ENCODE measurements around the gene BASP1. TPM values are rescaled to one million over a fixed set of nuclear protein-coding genes. Genes with fewer than 3 reads are reported as not detected.

Gene BASP1
- total RNA-seq, 1 experiment from 2014 or later, result 0.34 TPM

- Histone ChIP-seq H3K36me3 (ENCODE audit: control insufficient read depth in 1 of 2, insufficient read depth in 2 of 2, low read length in 2 of 2) (no peaks in the 10 kb centered on the region), H3K4me2 (ENCODE audit: low read length) (no peak overlapping the region), H4K20me1 (ENCODE audit: insufficient read depth) (no peaks in the 10 kb centered on the region), H3K4me3 (replicated peaks in 1 of 2; ENCODE audit: low read depth in 1 of 2, low read length in 2 of 2) (no peak overlapping the region), H3K79me2 (ENCODE audit: insufficient read depth, low read length) (no peaks in the 10 kb centered on the region), H2AFZ (ENCODE audit: low read depth, low read length, poor library complexity, severe bottlenecking) (no peak overlapping the region), H3K27me3 (ENCODE audit: insufficient read depth, low read length) (peaks cover 4% of the 10 kb centered on the region; the same call in 1 of the 2 replicates), H3K9me2 (ENCODE audit: insufficient read depth) (no peaks in the 10 kb centered on the region), H3K4me1 (ENCODE audit: control insufficient read depth in 1 of 2, insufficient read depth in 2 of 2, low read length in 2 of 2) (no peaks in the 10 kb centered on the region), H3K27ac (ENCODE audit: low read depth, low read length) (no peak overlapping the region), H3K9ac (ENCODE audit: low read length) (no peak overlapping the region), H3K9me3 (ENCODE audit: control insufficient read depth in 1 of 2, insufficient read depth in 1 of 2, low read depth in 1 of 2, low read length in 2 of 2) (no peaks in the 10 kb centered on the region)
- POLR2A ChIA-PET, result no interaction called here
- RAD21 ChIA-PET (ENCODE audit: low non-redundant PET in 1 of 2, low total read pairs in 2 of 2, uncharacterized antibody in 2 of 2, unreplicated experiment in 2 of 2), result no interaction called here
- CTCF ChIA-PET, result interaction anchor here (0.6 to 1.5 kb wide), 6 partner anchors 11 to 1488 kb away, joined by 3 to 8 read pairs (median 3); no protein-coding TSS in a partner anchor
- TF ChIP-seq YY1 (IDR thresholded peaks at IDR 0.05; ENCODE audit: extremely low read depth, insufficient replicate concordance, low read depth, low read length), result no peak
- TF ChIP-seq SP1 (IDR thresholded peaks at IDR 0.05; ENCODE audit: low read depth), result no peak
- no peak for TF ChIP-seq POLR2A (IDR thresholded peaks at IDR 0.05; ENCODE audit: borderline replicate concordance, extremely low read depth, insufficient read depth, insufficient read length)
- ATAC-seq (no peak), DNase-seq (ENCODE audit: low read depth, low spot score) (no peak)
- BruUV-seq (replicated peaks), result no TSS peak
- intact Hi-C loops (cut with micrococcal nuclease), result no loop called here
Measured at GRCh38 chr5:17215361-17215760, 2.1 kb upstream of the BASP1 start.

DNA sequence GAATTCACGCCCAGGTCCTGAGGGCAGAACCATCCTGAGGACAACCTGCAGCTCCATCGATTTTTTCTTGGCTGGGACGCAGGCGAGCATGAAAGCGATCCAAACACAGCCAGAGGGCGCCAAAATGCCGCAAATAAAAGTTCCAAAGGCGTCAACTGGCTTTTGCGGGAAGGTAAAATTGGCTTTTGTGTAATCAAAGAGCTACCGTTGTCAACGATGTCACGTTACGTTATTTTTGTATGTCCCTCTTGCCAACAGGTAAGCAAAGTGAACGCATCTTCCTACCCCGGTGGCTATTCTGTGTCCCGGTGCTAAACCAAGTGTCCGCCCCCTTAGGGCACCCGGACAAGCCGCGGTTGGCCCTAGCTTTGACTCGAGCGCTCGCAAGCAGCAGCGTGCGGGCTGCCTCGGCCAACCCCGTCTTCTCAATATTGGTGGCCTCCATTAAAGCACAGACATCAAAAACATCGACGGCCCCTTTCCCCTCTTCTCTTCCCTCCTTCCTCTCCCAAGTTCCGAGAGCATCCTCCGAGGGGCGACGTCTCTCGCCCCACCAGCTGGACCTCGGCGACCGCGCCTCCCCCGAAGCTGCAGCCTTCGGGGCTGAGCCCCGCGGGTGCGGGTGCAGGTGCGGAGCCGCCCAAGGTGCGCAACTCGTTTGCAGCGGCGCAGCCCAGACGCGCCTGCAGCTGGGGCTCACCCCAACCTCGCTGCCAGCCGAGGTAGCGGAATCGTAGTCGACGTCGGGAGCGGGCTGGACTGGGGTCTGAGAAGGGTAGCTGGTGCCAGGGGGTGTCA is 1.1 kb upstream of the BASP1 start:
- BruUV-seq (replicated peaks), result no TSS peak
- TF ChIP-seq EZH2phosphoT487 (IDR thresholded peaks at IDR 0.05; ENCODE audit: borderline replicate concordance) (no peak), ELF1 (IDR thresholded peaks at IDR 0.05; ENCODE audit: borderline replicate concordance, low read depth) (no peak), SP1 (IDR thresholded peaks at IDR 0.05; ENCODE audit: low read depth) (no peak), ZNF274 (IDR thresholded peaks at IDR 0.05; ENCODE audit: low read depth, low read length) (no peak), CBX3 (IDR thresholded peaks at IDR 0.05; ENCODE audit: low read depth) (no peak), FOSL1 (IDR thresholded peaks at IDR 0.05; ENCODE audit: low read depth) (no peak), YY1 (IDR thresholded peaks at IDR 0.05; ENCODE audit: extremely low read depth, insufficient replicate concordance, low read depth, low read length) (no peak), POLR2A (IDR thresholded peaks at IDR 0.05; ENCODE audit: borderline replicate concordance, extremely low read depth, insufficient read depth, insufficient read length) (no peak), RAD21 (IDR thresholded peaks at IDR 0.05; ENCODE audit: low read depth) (peak; percentile 67), SRF (IDR thresholded peaks at IDR 0.05; ENCODE audit: low read depth) (no peak), JUND (IDR thresholded peaks at IDR 0.05) (no peak)
- TF ChIP-seq, protein P1, sequence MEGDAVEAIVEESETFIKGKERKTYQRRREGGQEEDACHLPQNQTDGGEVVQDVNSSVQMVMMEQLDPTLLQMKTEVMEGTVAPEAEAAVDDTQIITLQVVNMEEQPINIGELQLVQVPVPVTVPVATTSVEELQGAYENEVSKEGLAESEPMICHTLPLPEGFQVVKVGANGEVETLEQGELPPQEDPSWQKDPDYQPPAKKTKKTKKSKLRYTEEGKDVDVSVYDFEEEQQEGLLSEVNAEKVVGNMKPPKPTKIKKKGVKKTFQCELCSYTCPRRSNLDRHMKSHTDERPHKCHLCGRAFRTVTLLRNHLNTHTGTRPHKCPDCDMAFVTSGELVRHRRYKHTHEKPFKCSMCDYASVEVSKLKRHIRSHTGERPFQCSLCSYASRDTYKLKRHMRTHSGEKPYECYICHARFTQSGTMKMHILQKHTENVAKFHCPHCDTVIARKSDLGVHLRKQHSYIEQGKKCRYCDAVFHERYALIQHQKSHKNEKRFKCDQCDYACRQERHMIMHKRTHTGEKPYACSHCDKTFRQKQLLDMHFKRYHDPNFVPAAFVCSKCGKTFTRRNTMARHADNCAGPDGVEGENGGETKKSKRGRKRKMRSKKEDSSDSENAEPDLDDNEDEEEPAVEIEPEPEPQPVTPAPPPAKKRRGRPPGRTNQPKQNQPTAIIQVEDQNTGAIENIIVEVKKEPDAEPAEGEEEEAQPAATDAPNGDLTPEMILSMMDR (IDR thresholded peaks at IDR 0.05 in 2 of 3, conservative IDR thresholded peaks at IDR 0.05 in 1 of 3; ENCODE audit: borderline replicate concordance in 1 of 3, insufficient read depth in 1 of 3, low read depth in 2 of 3, low read length in 2 of 3), result peak; percentile 28 to 75 (median 73); a peak in 5 of 6 replicates
- TF ChIP-seq, protein P2, sequence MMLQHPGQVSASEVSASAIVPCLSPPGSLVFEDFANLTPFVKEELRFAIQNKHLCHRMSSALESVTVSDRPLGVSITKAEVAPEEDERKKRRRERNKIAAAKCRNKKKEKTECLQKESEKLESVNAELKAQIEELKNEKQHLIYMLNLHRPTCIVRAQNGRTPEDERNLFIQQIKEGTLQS (IDR thresholded peaks at IDR 0.05), result no peak
- Histone ChIP-seq H3K9me3 (ENCODE audit: control insufficient read depth in 1 of 2, insufficient read depth in 1 of 2, low read depth in 1 of 2, low read length in 2 of 2) (no peaks in the 10 kb centered on the region), H3K36me3 (ENCODE audit: control insufficient read depth in 1 of 2, insufficient read depth in 2 of 2, low read length in 2 of 2) (no peaks in the 10 kb centered on the region), H3K9ac (ENCODE audit: low read length) (no peak overlapping the region), H3K9me2 (ENCODE audit: insufficient read depth) (no peaks in the 10 kb centered on the region), H3K27me3 (ENCODE audit: insufficient read depth, low read length) (peaks cover 4% of the 10 kb centered on the region; the same call in 1 of the 2 replicates), H3K4me3 (replicated peaks in 1 of 2; ENCODE audit: low read depth in 1 of 2, low read length in 2 of 2) (no peak overlapping the region), H3K27ac (ENCODE audit: low read depth, low read length) (no peak overlapping the region), H3K4me1 (ENCODE audit: control insufficient read depth in 1 of 2, insufficient read depth in 2 of 2, low read length in 2 of 2) (no peaks in the 10 kb centered on the region), H3K79me2 (ENCODE audit: insufficient read depth, low read length) (no peaks in the 10 kb centered on the region), H4K20me1 (ENCODE audit: insufficient read depth) (no peaks in the 10 kb centered on the region), H2AFZ (ENCODE audit: low read depth, low read length, poor library complexity, severe bottlenecking) (no peak overlapping the region), H3K4me2 (ENCODE audit: low read length) (no peak overlapping the region)
- ATAC-seq, result peak; percentile 85
- intact Hi-C loops (cut with micrococcal nuclease), result loop anchor here (1.0 kb wide), 3 partner anchors 1066 to 1098 kb away; no protein-coding TSS in a partner anchor
- ChIA-PET RAD21 (ENCODE audit: low non-redundant PET in 1 of 2, low total read pairs in 2 of 2, uncharacterized antibody in 2 of 2, unreplicated experiment in 2 of 2) (no interaction called here), POLR2A (no interaction called here), CTCF (interaction anchor here (0.6 to 1.5 kb wide), 6 partner anchors 10 to 1487 kb away, joined by 3 to 8 read pairs (median 3); no protein-coding TSS in a partner anchor)
- DNase-seq (ENCODE audit: low read depth, low spot score), result peak; percentile 34
